ENCODE data around the gene IL1A.
A peak's percentile ranks its signal among the peaks of the same experiment; 100 is the strongest.

DNA sequence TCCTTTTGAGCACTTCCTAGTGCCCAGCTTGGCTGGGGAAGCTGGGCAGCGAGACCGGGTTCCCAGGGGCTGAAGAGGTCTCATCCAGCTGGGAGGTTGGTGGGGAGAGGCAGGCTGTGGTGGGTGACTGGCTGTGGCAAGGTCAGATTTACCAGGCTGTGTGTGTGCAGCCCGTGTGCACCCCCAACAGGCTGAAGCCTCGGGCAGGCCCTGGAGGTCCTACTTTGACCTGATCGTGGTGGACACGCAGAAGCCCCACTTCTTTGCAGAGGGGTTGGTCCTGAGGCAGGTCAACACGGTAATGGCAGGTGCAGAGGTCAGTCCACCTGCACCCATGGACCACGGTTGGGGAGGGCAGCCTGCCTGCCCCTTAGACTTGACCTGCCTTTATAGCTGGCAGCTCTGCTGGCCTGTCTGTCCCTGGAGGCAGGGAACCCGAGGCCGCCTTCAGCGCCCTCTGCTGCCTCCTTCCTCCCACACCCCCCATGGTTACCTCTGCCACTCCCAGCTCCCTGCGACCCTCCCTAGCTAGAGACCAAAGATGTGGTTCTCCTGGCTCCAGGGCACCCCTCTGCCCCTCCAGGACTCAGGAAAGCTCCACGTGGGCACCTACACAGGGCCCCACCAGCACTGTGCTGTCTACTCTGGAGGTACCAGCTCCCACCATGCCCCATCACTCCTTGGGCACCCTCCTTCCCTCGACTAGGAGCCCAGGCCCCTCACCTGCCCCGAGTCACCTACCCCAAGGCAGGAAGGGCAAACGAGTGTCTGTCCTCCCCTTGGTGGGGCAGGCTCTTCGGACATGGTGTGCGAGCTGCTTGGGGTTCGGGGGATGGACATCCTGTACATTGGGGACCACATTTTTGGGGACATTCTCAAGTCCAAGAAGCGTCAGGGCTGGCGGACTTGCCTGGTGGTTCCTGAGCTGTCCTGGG, 59.4 kb downstream of the IL1A start:
- TF ChIP-seq, protein P1, sequence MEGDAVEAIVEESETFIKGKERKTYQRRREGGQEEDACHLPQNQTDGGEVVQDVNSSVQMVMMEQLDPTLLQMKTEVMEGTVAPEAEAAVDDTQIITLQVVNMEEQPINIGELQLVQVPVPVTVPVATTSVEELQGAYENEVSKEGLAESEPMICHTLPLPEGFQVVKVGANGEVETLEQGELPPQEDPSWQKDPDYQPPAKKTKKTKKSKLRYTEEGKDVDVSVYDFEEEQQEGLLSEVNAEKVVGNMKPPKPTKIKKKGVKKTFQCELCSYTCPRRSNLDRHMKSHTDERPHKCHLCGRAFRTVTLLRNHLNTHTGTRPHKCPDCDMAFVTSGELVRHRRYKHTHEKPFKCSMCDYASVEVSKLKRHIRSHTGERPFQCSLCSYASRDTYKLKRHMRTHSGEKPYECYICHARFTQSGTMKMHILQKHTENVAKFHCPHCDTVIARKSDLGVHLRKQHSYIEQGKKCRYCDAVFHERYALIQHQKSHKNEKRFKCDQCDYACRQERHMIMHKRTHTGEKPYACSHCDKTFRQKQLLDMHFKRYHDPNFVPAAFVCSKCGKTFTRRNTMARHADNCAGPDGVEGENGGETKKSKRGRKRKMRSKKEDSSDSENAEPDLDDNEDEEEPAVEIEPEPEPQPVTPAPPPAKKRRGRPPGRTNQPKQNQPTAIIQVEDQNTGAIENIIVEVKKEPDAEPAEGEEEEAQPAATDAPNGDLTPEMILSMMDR (IDR thresholded peaks at IDR 0.05; ENCODE audit: extremely low read depth in 1 of 2, insufficient read depth in 1 of 2, low read depth in 1 of 2, low read length in 2 of 2), result peak; percentile 10 to 28
- TF ChIP-seq FOS (IDR thresholded peaks at IDR 0.05; ENCODE audit: borderline replicate concordance, insufficient read depth, low read length) (no peak), POLR2AphosphoS5 (IDR thresholded peaks at IDR 0.05; ENCODE audit: insufficient read depth, low read depth, low read length) (no peak), POLR2A (IDR thresholded peaks at IDR 0.05; ENCODE audit: low read depth, low read length) (no peak), EZH2 (IDR thresholded peaks at IDR 0.05; ENCODE audit: borderline replicate concordance, low read depth, low read length, severe bottlenecking) (no peak)
- TF ChIP-seq, protein P2, sequence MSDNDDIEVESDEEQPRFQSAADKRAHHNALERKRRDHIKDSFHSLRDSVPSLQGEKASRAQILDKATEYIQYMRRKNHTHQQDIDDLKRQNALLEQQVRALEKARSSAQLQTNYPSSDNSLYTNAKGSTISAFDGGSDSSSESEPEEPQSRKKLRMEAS (IDR thresholded peaks at IDR 0.05; ENCODE audit: insufficient read depth, insufficient read length), result no peak

All from endothelial cell of umbilical vein (primary cell).